GM21619 (cell line): ENCODE data around the gene DYNC1I2.
A peak's percentile ranks its signal among the peaks of the same experiment; 100 is the strongest.

Source experiments
- ATAC-seq: cut with Tn5 transposase; IDR thresholded peaks from one replicate; pipeline ENCODE4 v1.9.1; 2021; ENCODE audit not compliant: unreplicated experiment

DYNC1I2 gene

GRCh38 chr2:171687287-171688128 is at the start of gene DYNC1I2:
DYNC1I2 (plus strand) TSS chr2:171687469; CDS start chr2:171690156, 2,687 bp downstream.
- peak; percentile 90 for ATAC-seq

DNA sequence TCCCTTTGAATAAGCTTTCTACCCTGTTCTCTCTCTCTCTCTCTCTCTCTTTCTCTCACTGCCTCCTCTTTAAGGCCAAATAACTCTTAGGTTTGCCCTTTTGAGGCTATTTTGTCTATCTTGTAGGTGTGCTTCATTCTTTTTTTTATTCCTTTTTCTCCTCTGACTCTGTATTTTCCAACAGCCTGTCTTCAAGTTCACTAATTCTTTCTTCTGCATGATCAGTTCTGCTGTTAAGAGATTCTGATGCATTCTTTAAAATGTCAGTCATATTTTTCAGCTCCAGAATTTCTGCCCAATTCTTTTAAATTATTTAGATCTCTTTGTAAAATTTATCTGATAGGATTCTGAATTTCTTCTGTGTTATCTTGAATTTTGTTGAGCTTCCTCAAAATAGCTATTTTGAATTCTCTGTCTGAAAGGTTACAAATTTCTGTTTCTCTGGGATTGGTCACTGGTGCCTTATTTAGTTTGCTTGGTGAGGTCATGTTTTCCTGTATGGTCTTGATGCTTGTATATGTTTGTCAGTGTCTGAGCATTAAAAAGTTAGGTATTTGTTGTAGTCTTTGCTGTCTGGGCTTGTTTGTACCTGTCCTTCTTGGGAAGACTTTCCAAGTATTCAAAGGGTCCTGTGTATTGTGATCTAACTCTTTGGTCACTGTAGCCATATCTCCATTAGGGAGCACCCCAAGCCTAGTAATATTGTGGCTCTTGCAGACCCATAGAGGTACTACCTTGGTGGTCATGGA is 35.4 kb upstream of the DYNC1I2 start:
- ATAC-seq: peak; percentile 13

- ATAC-seq: peak; percentile 88
These were observed 34.9 kb upstream of the DYNC1I2 start for GRCh38 chr2:171652416-171652785.

DNA sequence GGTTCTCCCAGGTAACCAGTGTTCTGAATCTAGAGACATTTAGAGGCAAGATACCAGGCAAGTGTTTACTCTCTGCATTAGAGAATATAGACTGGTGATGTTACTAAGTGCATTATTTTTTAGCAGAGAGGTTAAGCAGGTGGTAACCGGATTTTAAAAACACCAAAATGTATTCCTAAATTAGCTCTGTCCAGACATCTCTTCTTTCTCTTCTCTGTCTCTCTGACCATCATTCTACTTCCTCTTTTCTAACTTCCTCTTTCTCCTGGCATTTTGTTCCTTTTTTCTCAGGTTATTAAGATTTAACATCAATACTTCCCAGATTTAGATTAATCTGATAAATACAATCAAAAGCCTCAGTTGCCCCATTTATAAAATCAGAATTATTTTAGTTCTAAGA is 31.7 kb upstream of the DYNC1I2 start:
- peak; percentile 51 for ATAC-seq

DNA sequence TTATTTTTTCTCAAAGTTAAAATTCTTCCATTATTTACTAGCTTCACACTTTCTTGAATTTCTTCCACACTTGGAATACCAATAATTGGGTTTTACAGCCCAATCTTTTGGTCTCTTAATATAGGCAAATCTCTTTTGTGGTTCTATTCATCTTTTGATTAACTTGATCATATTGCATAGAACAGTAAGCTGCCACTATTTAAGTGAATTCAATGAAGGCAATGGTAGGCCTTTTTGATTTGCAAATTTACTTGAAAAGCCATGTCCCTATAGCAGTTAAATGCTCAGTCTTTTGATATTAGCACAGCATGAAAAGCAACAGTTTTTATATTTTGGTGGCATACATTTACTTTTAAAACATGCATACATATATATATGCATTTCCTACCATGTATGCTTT is 20.2 kb upstream of the DYNC1I2 start:
- ATAC-seq: no peak

DNA sequence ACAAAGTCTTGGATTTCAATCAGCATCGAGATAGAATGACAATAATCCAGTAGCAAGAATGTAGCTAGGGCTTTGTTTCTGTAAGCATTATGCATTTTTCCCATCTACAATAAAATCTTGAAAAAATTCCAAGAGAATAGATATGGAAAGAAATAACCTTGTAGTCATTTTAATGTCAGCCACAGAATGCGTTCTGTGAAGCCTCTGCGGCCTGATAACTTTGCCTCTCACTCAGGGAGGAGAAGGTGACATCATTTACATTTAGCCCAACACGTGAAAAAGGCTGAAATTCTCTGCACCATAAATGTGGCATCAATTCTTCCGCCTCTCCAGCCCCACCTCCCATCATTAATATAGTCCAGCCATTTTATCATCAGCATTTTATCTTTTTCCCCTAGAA is 19.1 kb upstream of the DYNC1I2 start:
- no peak for ATAC-seq

GRCh38 chr2:171669121-171669520 is 18.1 kb upstream of the DYNC1I2 start:
- no peak for ATAC-seq

- ATAC-seq: no peak
These were observed 16.6 kb upstream of the DYNC1I2 start for GRCh38 chr2:171670655-171671054.

DNA sequence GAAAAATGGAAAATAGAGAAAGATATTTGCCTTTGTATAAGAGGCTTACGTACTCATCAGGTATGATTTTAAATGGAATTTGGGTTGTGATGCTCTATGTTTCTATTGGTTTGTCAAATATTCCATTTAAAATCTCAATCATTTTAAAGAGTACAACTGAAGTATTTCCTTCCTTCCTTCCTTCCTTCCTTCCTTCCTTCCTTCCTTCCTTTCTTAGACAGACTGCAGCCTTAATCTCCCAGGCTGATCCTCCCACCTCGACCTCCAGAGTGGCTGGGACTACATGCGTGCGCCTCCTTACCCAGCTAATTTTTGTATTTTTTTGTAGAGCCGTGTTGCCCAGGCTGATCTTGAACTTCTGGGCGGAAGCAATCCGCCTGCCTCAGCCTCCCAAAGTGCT is 15.4 kb upstream of the DYNC1I2 start:
- no peak for ATAC-seq

DNA sequence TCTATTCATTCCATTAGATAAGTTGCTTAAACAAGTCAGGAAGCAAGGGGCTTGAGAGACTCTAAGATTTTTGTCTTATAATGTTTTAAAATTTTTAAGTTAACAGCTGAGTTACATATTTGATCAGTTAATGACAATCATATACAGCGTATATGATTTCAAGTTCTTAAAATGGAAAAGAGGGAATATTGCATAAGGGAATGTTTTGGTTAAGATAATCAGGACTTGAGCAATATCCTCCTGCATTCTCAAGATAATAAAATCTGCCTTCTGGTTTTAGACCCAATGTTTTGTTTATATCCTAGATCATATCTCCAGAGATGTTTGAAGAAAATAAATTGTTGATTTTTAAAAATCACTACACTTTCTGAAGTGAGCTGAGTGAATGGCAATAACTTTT is 13.4 kb upstream of the DYNC1I2 start:
- no peak for ATAC-seq

- no peak for ATAC-seq
These were observed 11.4 kb upstream of the DYNC1I2 start for GRCh38 chr2:171675810-171676345.

GRCh38 chr2:171678619-171679018 is 8.7 kb upstream of the DYNC1I2 start:
- ATAC-seq: no peak

DNA sequence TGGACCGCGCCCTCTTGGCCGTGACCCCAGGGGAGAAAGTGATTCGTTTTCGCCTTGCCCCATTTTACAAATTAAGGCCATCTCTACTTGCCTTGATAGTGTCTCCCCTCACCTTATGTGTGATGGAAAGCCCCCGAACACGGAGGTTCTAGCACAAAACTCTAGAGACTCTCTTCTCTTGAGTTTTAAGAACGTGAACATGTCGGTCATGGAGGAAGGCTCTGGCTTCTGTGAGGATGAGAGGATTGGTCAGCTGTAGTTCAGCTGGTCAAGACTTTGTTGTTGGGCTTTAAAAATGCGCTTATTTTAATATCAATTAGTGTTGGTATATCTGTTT is 828 bp downstream of the DYNC1I2 start:
- peak; percentile 22 for ATAC-seq

DNA sequence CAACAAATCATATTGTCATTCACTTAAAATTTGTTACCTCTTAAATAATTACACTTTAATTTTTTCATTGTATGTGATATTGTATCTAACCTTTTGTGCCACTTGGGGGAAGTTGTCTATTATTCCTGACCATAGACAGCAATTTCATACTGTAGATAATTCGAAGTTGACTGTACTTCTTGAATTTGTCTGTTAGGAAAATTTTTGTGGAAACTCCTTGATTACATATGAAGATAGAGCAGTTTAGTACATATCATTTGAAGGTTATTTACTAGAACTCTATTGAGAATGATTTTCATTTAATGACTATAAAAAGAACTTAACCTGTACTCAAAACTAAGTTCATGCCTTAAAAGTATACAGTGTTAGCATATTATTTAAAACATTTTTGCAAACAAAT is 5.1 kb downstream of the DYNC1I2 start:
- ATAC-seq: no peak

GRCh38 chr2:171702781-171703556 is 15.7 kb downstream of the DYNC1I2 start:
- ATAC-seq: no peak

GRCh38 chr2:171703574-171704347 is 16.5 kb downstream of the DYNC1I2 start:
- no peak for ATAC-seq

- ATAC-seq: no peak
These were observed 19.0 kb downstream of the DYNC1I2 start for GRCh38 chr2:171706152-171706803.

GRCh38 chr2:171707752-171708151 is 20.5 kb downstream of the DYNC1I2 start:
- no peak for ATAC-seq

GRCh38 chr2:171709011-171709685 is 21.9 kb downstream of the DYNC1I2 start:
- no peak for ATAC-seq

GRCh38 chr2:171711351-171711750 is 24.1 kb downstream of the DYNC1I2 start:
- no peak for ATAC-seq
